ENCODE results near the gene CCZ1B. TPM values are rescaled to one million over a fixed set of nuclear protein-coding genes. Genes with fewer than 3 reads are reported as not detected.
"Not testable (repeated sequence)": the region's sequence is repeated elsewhere in the genome, so short reads cannot be mapped to it uniquely, and the experiment has no call there.

CCZ1B gene
- total RNA-seq, 2 donors from 2014 or later, result 61.5 to 70.8 TPM

GRCh38 chr7:6847751-6848150, 21.7 kb upstream of the CCZ1B start:
- H3K27ac Mint-ChIP-seq; H3K4me1 Mint-ChIP-seq; ATAC-seq; H3K36me3 Mint-ChIP-seq (ENCODE audit: low read depth); DNase-seq; H3K4me3 Mint-ChIP-seq; H3K9me3 ChIP-seq (ENCODE audit: control insufficient read depth, low read length, poor library complexity, severe bottlenecking): not testable (repeated sequence)
- H3K27me3 Mint-ChIP-seq, result peaks cover 19% of the 10 kb centered on the region

GRCh38 chr7:6845971-6846449, 19.9 kb upstream of the CCZ1B start:
- H3K4me1 Mint-ChIP-seq; H3K36me3 Mint-ChIP-seq (ENCODE audit: low read depth); DNase-seq; ATAC-seq; H3K27ac Mint-ChIP-seq; H3K4me3 Mint-ChIP-seq; H3K9me3 ChIP-seq (ENCODE audit: control insufficient read depth, low read length, poor library complexity, severe bottlenecking): not testable (repeated sequence)
- peaks cover 32% of the 10 kb centered on the region for H3K27me3 Mint-ChIP-seq

- ATAC-seq; H3K4me1 Mint-ChIP-seq; H3K27ac Mint-ChIP-seq; H3K9me3 ChIP-seq (ENCODE audit: control insufficient read depth, low read length, poor library complexity, severe bottlenecking); H3K4me3 Mint-ChIP-seq; DNase-seq; H3K36me3 Mint-ChIP-seq (ENCODE audit: low read depth): not testable (repeated sequence)
- H3K27me3 Mint-ChIP-seq, result peaks cover 44% of the 10 kb centered on the region
These were observed 17.6 kb upstream of the CCZ1B start for GRCh38 chr7:6843654-6844053.

GRCh38 chr7:6843092-6843491, 17.0 kb upstream of the CCZ1B start:
- not testable (repeated sequence) for ATAC-seq; H3K36me3 Mint-ChIP-seq (ENCODE audit: low read depth); H3K4me1 Mint-ChIP-seq; DNase-seq; H3K27ac Mint-ChIP-seq; H3K4me3 Mint-ChIP-seq; H3K9me3 ChIP-seq (ENCODE audit: control insufficient read depth, low read length, poor library complexity, severe bottlenecking)
- peaks cover 44% of the 10 kb centered on the region for H3K27me3 Mint-ChIP-seq

GRCh38 chr7:6842278-6842921, 16.3 kb upstream of the CCZ1B start:
- H3K4me3 Mint-ChIP-seq; H3K4me1 Mint-ChIP-seq; H3K27ac Mint-ChIP-seq; H3K36me3 Mint-ChIP-seq (ENCODE audit: low read depth); DNase-seq; ATAC-seq; H3K9me3 ChIP-seq (ENCODE audit: control insufficient read depth, low read length, poor library complexity, severe bottlenecking): not testable (repeated sequence)
- H3K27me3 Mint-ChIP-seq, result peaks cover 50% of the 10 kb centered on the region

- H3K9me3 ChIP-seq (ENCODE audit: control insufficient read depth, low read length, poor library complexity, severe bottlenecking); H3K4me3 Mint-ChIP-seq; DNase-seq; ATAC-seq; H3K4me1 Mint-ChIP-seq; H3K36me3 Mint-ChIP-seq (ENCODE audit: low read depth); H3K27ac Mint-ChIP-seq: not testable (repeated sequence)
- peaks cover 56% of the 10 kb centered on the region for H3K27me3 Mint-ChIP-seq
These were observed 11.0 kb upstream of the CCZ1B start for GRCh38 chr7:6837081-6837480.

- H3K36me3 Mint-ChIP-seq (ENCODE audit: low read depth); DNase-seq; H3K4me1 Mint-ChIP-seq; H3K9me3 ChIP-seq (ENCODE audit: control insufficient read depth, low read length, poor library complexity, severe bottlenecking); H3K27ac Mint-ChIP-seq; ATAC-seq; H3K4me3 Mint-ChIP-seq: not testable (repeated sequence)
- peaks cover 42% of the 10 kb centered on the region for H3K27me3 Mint-ChIP-seq
These were observed 9.4 kb upstream of the CCZ1B start for GRCh38 chr7:6835521-6835920.

GRCh38 chr7:6833636-6834035, 7.6 kb upstream of the CCZ1B start:
- H3K9me3 ChIP-seq (ENCODE audit: control insufficient read depth, low read length, poor library complexity, severe bottlenecking), result no peaks in the 10 kb centered on the region
- Mint-ChIP-seq H3K36me3 (ENCODE audit: low read depth) (no peaks in the 10 kb centered on the region), H3K4me3 (no peak overlapping the region), H3K27me3 (peaks cover 43% of the 10 kb centered on the region), H3K27ac (no peak overlapping the region), H3K4me1 (no peaks in the 10 kb centered on the region)
- ATAC-seq, result no peak
- DNase-seq, result no peak

GRCh38 chr7:6831018-6831725, 5.1 kb upstream of the CCZ1B start:
- ATAC-seq (no peak), DNase-seq (no peak)
- no peaks in the 10 kb centered on the region for H3K36me3 Mint-ChIP-seq (ENCODE audit: low read depth)
- H3K9me3 ChIP-seq (ENCODE audit: control insufficient read depth, low read length, poor library complexity, severe bottlenecking), result no peaks in the 10 kb centered on the region
- peaks cover 27% of the 10 kb centered on the region for H3K27me3 Mint-ChIP-seq
- no peak overlapping the region for H3K4me3 Mint-ChIP-seq
- no peak overlapping the region for H3K27ac Mint-ChIP-seq
- no peaks in the 10 kb centered on the region for H3K4me1 Mint-ChIP-seq

GRCh38 chr7:6830026-6830425, 4.0 kb upstream of the CCZ1B start:
- not testable (repeated sequence) for H3K27ac Mint-ChIP-seq; H3K4me3 Mint-ChIP-seq; DNase-seq; ATAC-seq; H3K9me3 ChIP-seq (ENCODE audit: control insufficient read depth, low read length, poor library complexity, severe bottlenecking); H3K36me3 Mint-ChIP-seq (ENCODE audit: low read depth); H3K4me1 Mint-ChIP-seq
- H3K27me3 Mint-ChIP-seq, result peaks cover 20% of the 10 kb centered on the region

GRCh38 chr7:6829616-6830015, 3.5 kb upstream of the CCZ1B start:
- H3K4me3 Mint-ChIP-seq; H3K36me3 Mint-ChIP-seq (ENCODE audit: low read depth); H3K27ac Mint-ChIP-seq; H3K4me1 Mint-ChIP-seq; H3K9me3 ChIP-seq (ENCODE audit: control insufficient read depth, low read length, poor library complexity, severe bottlenecking); ATAC-seq; DNase-seq: not testable (repeated sequence)
- peaks cover 15% of the 10 kb centered on the region for H3K27me3 Mint-ChIP-seq

- not testable (repeated sequence) for H3K27ac Mint-ChIP-seq; H3K9me3 ChIP-seq (ENCODE audit: control insufficient read depth, low read length, poor library complexity, severe bottlenecking); H3K4me1 Mint-ChIP-seq; DNase-seq; H3K36me3 Mint-ChIP-seq (ENCODE audit: low read depth); H3K27me3 Mint-ChIP-seq; ATAC-seq
- peak overlapping the region; percentile 41 for H3K4me3 Mint-ChIP-seq
These were observed 1.1 kb upstream of the CCZ1B start for GRCh38 chr7:6827180-6827579.

GRCh38 chr7:6825236-6826125, 594 bp downstream of the CCZ1B start:
- peak; percentile 70 for ATAC-seq
- not testable (repeated sequence) for DNase-seq; H3K4me1 Mint-ChIP-seq; H3K9me3 ChIP-seq (ENCODE audit: control insufficient read depth, low read length, poor library complexity, severe bottlenecking); H3K36me3 Mint-ChIP-seq (ENCODE audit: low read depth); H3K27me3 Mint-ChIP-seq
- H3K27ac Mint-ChIP-seq, result peak overlapping the region; percentile 79
- H3K4me3 Mint-ChIP-seq, result peak overlapping the region; percentile 69

All from T-helper 17 cell (primary cell).